Measurements from ENCODE around the gene CRY1.
"Not testable (repeated sequence)": the region's sequence is repeated elsewhere in the genome, so short reads cannot be mapped to it uniquely, and the experiment has no call there.

CRY1 gene

DNA sequence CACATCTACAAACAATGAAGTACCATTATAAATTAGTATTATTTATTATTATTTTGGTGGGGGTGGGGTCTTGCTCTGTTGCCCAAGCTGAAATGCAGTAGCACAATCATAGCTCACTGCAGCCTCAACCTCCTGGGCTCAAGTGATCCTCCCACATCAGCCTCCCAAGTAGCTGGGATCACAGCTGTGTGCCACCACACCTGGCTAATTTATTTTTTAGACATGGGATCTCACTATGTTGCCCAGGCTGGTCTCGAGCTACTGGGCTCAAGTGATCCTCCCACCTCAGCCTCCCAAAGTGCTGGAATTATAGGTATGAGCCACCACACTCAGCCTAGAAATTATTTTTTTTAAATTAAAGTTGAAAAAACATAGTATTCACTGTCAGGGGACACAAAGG is 15.0 kb upstream of the CRY1 start:
- FAIRE-seq, result not testable (repeated sequence)

DNA sequence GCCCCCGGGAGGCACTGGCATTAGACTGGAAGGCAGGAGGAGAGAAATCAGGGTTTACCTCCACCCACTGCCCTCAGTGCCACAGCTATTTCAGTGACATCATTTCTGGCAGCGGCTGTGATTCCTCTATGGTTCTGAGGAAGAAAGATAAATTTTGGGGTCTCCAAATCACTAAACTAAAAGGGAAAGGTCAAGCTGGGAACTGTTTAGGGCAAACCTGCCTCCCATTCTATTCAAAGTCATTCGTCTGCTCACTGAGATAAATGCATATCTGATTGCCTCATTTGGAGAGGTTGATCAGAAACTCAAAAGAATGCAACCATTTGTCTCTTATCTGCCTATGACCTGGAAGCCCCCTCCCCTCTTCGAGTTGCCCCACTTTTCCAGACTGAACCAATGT is 14.0 kb upstream of the CRY1 start:
- no peak for FAIRE-seq

DNA sequence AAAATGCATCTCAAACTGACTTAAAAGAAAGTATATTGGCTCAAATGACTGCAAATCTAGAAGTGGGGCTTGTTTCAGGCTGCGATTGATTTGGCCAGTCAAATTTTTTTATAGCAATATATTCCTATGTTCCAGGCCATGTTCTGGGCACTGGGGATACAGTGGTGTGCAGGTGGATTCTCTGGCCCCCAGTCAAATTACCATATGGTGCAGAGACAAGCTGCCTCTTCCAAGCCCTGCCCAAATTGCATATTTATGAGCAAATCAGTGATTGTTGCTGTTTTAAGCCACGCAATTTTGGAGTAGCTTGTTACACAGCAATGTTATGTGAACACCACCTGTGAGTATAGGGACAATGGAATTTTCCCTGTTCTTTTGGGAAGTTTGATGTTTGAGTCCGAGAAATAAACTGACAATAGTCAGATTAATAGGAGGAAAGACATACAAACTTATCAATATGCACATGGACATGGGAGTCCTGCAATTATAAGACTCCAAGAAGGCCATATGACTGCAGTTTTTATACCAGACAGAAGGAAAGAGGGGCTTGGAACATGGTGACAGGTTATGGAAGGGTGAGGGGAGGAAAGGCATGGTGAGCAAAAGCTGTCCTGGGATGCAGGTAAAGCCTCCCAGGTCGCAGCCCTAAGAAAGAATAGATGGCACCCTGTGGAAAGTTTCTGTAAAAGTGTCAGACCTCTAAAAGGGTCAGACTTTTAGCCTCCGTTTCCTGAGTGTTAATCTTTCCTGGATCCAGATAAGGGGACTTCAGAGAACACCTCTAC is 13.1 kb upstream of the CRY1 start:
- no peak for FAIRE-seq

DNA sequence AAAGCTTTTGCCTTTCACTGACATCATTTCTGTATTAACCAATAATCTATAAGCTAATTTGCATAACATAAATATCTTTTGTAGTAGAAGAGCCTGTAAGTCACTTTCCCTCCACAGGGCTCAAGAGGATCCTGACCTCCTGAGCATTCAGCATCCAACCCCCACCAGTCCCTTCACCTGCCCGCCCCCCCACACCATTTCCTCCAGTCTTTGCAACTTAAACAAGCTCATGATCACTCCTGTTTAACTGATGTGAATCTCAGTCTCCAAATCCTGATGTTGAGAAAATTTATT is 12.0 kb upstream of the CRY1 start:
- no peak for FAIRE-seq

DNA sequence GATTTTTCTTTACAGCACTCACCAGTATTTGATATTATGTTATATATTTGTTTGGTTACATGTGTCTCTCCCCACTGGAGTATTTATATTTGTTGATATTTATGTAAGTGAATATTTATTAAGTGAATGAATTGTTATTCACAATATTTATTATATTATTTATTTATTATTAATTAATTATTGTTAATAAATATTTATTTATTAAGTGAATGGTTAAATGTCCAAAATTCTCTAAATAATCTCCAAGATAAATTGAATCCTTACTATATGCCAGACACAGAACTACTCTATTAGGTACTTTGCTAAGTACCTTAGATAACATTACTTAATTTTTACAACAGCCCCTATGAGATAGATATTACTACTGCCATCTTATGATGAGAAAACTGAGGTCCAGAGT is 10.2 kb upstream of the CRY1 start:
- no peak for FAIRE-seq

DNA sequence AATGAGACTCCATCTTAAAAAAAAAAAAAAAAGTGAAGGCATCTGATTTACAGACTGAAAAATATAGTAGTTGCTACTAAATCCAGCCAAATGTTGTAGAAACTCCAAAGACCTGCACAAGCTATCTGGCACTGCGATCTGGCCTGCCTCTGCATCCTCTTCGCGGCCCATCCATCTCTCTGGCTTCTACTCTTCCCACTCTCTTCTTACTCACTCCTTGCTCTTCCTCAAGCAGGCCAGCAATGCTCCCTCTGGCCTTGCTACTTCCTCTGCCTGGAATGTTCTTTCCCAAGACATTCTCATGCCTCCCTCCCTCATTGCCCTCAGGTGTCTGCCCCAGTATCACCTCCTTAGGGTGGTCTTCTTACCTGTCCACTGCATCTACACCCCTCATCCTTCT is 9.7 kb upstream of the CRY1 start:
- FAIRE-seq, result no peak

DNA sequence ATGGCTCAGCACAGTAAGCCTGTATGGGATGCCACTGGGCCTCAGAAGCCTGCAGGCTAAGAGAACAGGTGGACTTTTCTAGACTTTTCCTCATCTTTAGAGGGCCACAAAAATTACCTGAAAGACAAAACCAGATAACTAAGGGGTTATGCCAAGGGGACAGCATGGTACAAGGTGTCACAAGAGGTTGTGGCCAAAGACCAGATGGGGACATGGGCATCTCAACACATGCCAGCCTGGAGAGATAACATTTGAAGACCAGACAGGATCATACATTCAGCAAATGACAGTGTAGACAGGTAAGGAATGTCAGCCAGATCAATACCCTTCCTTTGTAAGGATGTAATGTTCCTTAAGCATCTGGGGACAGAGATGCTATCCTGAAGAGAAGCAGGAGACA is 8.9 kb upstream of the CRY1 start:
- no peak for FAIRE-seq

DNA sequence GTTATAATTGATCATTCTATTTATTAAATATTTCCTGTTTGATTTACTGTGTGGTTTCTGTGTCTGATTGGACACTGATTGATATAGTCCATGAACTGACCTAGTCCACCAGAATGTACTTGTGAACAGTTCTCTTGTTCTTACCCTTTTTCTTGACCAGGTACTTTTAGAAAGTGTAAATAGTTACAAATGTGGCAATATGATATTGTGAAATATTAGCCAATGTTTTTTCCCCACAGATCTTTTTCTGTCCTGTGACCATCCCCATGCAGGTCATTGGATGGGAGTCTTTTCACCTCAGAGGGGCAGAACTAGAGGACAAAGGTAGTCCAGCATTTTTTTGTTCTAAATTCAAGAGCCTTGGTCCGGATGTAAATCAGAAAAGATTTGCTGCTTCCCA is 8.3 kb upstream of the CRY1 start:
- FAIRE-seq, result no peak

DNA sequence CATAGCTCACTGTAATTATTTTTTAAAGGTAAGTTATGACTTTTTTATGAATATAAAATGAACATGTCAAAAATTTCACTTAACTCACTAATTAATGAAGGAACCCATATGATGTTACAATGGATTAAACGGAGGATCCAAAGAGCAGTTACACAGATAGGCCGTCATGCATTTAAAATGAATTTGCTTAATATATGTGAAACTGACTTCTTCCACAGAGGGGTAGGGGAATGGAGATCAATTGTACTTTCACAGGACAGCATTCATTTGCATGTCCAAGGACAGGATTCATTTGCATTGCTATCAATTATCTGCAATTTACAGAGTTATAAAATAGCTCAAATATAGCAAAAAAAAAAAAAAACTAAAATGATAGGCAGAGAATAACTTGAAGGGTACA is 6.6 kb upstream of the CRY1 start:
- FAIRE-seq, result no peak

DNA sequence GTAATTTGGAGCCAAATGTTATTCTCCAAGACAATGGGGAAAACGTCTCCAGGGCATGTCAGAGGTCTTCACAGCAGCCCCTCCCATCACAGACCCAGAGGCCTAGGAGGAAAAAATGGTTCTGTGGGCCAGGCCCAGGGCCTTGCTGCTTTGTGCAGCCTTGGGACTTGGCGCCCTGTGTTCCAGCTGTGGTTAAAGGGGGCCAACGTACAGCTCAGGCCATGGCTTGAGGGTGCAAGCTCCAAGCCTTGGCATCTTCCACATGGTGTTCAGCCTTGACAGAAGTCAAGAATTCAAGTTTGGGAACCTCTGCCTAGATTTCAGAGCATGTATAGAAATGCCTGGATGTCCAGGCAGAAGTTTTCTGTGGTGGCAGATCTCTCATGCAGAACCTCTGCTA is 3.2 kb upstream of the CRY1 start:
- FAIRE-seq, result no peak

DNA sequence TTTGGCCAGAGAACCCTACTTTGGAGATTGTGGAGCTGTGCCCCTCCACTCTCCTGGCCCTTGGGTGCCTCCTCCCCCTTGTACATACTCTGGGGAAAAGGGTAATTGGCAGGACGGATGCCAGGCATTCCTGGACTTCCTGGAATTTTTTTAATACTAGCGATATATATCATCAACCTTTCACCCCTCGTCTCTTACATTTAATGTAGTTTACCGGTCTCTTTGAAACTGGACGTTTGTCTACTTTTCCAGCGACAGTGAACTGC is 767 bp upstream of the CRY1 start:
- FAIRE-seq, result no peak

DNA sequence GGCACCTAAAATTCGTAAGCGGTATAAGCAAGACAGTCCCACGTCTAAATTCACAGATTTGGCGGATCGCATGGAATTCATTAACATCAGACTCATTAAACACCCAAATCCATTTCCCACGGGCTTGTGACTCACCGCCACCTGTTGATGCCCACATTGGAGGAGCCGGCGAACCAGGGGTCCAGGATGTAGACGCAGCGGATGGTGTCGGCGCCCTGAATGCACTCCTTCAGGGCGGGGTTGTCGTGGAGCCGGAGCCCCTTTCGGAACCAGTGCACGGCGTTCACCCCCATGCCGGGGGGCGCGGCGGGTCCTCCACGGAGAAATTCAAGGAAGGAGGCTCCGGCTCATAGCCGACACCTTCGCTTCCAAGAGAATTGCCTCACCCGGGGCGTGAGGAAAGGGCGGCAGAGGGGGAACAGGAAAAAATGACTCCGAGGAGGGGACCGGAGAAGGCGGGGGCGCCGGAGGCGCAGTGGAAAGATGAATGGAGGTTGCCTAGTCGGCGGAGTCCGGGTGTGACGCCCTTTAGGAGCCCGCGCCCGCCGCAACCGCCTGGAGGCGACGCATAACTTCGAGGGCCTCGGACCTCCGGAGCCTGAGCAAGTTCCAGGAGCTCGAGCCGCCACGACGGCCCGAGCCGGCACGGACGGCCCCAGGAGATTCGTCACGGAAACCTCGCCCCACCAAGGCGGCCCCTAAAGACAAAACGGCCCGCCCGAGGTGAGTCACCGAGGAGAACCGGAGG is 506 bp downstream of the CRY1 start:
- no peak for FAIRE-seq

DNA sequence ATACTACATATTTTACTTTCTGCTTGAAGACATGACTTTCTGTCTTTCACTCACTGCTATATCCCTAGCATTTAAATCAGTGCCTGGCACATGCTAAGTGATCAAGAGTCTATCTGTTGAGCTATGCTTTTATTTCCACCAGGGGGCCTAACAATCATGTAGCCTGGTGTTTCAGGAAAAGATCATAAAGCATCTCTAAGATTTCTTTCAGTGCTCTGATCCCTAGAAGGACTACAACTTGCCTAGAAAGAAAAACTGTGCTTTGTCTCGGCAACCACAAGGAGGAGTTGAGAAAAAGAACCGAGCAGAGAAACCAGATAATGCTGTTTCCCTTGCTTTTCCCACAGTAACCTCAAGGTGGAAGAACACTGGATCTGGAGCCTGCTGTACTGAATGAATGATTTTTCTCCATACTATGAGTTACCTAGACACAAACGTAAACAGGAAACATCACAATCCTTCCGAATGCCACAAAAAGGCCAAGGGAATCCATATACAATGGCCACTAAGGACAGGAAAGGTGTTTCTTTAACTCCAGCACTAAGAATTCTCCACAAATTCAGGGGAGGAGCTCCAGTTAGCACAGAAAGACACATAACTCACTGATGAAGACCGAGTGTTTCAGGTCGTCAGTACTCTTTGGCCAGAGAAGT is 1.2 kb downstream of the CRY1 start:
- FAIRE-seq, result peak; percentile 86

DNA sequence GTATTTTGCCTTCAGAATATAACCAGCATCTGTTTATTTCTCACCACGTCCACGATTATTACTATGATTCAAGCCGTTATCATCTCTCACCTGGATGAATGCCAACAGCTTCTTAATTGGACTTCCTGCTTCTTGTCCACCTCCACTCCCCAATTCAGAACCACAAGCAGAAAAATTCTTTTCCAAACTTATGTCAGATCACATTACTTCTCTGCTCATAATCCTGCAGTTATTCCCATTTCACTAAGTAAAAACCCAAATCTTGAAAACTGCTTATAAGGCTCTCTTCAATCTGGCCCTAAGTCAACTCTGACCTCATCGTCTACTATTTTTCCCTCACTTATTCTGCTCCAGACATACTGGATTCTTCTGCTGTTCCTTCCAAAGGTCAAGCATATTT is 2.0 kb downstream of the CRY1 start:
- no peak for FAIRE-seq

DNA sequence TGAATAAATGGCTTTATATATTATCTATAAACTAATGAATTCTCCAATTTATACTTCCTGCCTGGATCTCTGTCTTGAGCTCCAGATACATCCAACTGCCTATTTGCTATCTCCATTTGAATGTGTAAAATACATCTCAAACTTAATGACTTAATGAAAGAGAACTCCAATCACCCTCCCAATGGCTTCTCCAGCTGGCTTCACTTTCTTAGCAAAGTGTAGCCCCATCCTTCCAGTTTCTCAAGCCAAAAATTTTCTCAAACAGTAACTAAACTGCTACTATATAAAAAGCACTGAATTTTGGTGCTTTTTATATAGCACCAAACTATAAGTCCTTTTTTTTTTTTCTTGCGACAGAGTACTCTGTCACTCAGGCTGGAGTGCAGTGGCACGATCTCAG is 2.6 kb downstream of the CRY1 start:
- FAIRE-seq, result no peak

DNA sequence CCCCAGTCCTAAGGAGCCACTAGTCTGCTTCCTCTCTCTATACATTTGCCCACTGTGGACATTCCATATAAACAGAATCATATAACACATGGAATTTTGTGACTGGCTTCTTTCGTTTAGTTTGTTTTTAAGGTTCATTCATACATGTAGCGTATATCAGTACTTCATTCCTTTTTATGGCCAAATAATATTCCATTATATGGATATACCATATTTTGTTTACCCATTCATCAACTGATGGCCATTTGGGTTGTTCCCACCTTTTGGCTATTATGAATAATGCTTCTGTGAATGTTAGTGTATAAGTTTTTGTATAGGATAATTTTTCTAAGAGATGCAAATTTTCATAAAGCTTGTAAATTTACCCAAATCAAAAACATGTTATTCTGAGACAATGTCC is 4.4 kb downstream of the CRY1 start:
- FAIRE-seq, result no peak

DNA sequence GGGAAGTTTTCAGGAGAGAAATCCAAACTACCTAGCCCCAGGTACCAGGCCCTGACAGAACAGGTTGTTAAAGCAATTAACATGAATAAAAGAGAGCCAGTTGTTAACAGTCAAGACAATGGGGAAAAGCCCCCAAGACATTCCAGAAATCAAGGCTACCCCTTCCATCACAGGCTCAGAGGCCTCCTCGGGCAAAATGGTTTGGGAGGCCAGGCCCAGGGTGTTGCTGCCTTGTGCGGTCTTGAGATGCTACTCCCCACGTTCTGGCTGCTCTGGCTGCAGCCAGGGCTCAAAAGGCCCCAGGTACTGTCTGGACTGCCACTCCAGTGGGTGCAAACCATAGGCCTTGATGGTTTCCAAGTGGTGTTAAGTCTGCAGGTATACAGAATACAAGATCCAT is 7.0 kb downstream of the CRY1 start:
- no peak for FAIRE-seq

DNA sequence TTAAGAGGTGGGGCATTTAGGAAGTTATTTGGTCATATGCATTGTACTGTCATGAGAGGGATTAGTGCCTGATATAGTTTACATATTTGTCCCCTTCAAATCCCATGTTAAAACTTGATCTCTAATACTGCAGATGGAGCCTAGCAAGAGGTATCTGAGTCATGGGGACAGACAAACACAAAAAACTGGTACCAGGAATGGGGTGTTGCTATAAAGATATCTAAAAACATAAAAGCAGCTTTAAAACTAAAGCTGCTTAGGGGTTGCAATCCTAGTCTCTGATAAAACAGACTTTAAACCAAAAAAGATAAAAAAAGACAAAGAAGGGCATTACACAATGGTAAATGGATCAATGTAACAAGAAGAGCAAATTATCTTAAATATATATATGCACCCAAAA is 11.6 kb downstream of the CRY1 start:
- no peak for FAIRE-seq

DNA sequence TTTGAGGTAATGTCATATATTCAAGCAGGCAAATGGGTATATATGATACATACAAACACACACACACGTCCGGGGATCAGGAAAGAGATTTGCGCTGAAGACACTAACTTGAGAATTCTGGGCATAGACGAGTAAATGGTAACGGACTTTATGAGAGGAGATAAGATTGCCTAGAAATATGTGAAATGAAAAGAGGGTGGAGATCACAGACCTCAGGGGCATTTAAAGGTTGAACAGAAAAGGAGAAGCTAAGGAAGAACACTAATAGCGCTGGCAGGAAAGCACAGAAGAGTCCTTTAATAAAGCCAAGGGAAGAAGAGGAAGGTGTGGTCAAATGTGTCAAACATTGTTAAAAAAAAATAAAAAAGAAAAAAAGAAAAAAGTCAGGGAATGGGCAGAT is 13.1 kb downstream of the CRY1 start:
- no peak for FAIRE-seq

DNA sequence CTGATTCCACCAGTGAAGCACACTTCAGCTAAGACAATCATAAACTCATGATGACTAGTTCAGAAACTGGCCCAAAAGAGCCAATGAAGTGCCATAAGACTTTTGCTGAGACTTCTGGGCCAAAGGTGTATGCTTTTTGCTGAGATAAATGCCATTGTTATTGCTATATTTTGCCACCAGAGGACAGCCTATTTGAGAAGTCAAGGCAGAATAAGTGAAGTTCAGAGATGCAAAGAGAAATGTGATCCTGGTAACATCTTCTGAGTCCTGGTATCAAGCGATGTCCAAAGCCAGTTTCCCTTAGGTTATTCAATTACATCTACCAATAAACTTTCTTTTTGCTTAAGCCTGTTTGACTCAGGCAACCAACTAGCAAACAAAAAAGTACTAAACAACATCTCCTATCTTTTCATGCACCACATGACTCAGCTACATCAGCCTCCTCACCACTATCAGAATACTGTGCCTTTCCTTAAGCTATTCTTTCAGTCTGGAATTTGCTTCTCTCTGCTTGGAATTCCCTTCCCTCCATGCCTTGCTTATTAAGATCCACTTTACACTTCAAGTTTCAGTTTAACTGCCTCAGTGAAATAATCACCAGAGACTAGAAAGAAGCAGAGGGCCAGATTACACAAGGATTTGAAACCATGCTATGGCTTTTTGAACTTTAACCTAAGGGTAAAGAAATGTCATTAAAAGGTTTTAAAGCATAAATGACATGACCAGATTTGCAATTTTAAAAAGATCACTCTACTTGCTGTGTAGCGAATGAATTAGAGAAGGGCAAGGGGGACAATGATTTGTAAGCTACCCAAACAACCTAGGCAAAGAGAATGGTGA is 14.0 kb downstream of the CRY1 start:
- peak; percentile 70 for FAIRE-seq

DNA sequence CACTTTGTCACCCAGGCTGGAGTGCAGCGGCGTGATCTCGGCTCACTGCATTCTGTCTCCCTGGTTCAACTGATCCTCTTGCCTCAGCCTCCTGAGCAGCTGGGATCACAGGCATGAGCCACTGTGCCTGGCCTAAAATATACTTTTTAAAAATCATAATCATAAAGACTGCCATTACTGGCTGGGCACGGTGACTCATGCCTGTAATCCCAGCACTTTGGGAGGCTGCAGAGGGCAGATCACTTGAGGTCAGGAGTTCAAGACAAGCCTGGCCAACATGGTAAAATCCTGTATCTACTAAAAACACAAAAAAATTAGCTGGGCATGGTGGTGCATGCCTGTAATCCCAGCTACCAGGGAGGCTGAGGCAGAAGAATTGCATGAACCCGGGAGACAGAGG is 20.1 kb downstream of the CRY1 start:
- not testable (repeated sequence) for FAIRE-seq

DNA sequence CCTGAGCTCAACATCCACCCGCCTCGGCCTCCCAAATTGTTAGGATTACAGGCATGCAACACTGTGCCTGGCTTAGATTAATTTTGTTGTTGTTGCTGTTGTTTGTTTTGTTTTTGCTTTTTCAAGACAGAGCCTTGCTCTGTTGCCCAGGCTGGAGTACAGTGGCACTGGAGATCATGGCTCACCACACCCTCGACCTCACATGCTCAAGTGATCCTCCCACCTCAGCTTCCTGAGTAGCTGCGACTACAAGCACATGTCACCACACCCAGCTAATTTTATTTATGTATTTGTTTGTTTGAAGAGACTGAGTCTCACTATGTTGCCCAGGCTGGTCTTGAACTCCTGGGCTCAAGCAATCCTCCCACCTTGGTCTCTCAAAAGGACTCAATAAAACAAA is 26.7 kb downstream of the CRY1 start:
- no peak for FAIRE-seq

DNA sequence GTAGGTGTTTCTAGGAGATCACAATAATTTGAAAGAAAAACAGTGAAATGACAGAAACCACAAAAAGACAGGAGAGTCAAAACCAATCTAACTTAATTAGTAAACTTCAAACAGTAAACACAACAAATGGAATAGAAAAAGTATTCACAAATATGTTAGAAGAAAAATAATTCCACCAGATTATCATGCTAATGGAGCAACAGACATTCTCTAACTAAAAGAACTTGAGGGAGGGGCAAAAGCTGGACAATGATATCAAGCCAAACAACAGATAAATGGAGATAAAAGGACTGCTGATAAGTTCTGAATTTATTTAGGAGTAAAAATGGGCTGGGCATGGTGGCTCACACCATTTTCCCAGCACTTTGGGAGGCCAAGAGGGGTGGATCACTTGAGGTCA is 28.7 kb downstream of the CRY1 start:
- FAIRE-seq, result no peak

DNA sequence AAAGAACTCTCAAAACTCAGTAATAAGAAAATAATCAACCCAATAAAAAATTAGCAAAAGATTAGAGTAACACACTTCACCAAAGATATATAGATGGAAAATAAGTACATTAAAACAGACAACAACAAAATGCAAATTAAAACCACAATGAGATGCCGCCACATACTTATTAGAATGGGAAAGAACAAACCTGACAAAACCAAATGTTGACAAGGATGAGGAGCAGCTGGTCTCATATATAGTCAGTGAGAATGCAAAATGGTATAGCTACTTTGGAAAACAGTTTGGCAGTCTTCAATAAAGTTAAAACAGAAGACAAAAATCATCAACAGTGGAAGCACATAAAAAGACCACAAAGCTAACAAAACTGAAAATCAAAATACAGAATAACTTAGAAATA is 29.1 kb downstream of the CRY1 start:
- FAIRE-seq, result no peak

All from islet of Langerhans (tissue), 1 donor.